ENCODE measurements around the gene PROM1.

DNA sequence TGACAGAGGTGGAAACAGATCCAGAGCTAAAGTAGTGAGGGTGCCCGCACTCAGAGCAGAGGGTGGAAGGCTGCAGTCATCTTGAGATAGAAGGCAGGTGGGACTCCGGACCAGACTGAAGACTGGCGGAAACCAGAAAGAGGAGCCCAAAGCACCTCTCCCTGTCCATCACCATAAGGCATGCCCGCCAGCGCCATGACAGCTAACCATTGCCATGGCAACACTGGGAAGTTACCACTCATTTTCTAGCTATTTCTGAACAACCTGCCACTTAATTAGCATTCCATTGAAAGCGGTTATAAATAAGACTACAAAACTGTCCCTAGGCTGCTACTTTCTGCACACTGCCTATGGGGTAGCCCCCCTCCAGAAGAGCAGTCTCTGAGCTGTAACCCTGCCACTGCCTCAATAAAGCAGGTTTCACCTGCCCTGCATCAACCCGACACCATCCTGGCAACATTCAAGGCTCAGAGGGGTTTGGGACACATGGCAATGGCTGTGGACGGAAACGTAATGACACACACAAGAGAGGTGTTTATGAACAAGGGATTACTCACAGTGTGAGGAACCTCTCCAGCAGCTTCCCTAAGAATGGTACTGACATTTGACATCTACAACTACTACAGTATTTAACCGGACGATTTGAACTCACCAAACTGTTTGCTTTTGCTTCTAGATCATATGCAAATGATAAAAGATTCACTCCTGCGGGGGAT is 93.1 kb downstream of the PROM1 start:
- no peak for TF ChIP-seq CTCF (IDR thresholded peaks at IDR 0.05)
- TF ChIP-seq POLR2A (IDR thresholded peaks at IDR 0.05): no peak
